Fibroblast of skin of abdomen (primary cell): ENCODE measurements around the gene IDI1. TPM values are rescaled to one million over a fixed set of nuclear protein-coding genes. Genes with fewer than 3 reads are reported as not detected.
"Not testable (repeated sequence)": the region's sequence is repeated elsewhere in the genome, so short reads cannot be mapped to it uniquely, and the experiment has no call there.

Source experiments
- DNase-seq: peaks from one replicate; pipeline ENCODE4 v3.0.0-alpha.2; 2013
- polyA plus RNA-seq, 2 experiments: library from polyadenylated mRNA; unstranded; fragments of 120-200 nt; gene quantifications; one replicate each; pipeline ENCODE4 v1.2.1, GENCODE V29; 2013; ENCODE audit not compliant: insufficient read length in 2 of 2

The IDI1 gene
- polyA plus RNA-seq (2013, experiment 1 of 2; ENCODE audit: insufficient read length) = 39.5 TPM
- polyA plus RNA-seq (2013, experiment 2 of 2; ENCODE audit: insufficient read length) = 40.3 TPM

GRCh38 chr10:1048732-1049424 is at the start of gene IDI1:
Gene IDI1, minus strand, starts transcription at chr10:1049119. Its CDS starts 116 bp downstream, at chr10:1049003.
- peak; percentile 99 for DNase-seq

DNA sequence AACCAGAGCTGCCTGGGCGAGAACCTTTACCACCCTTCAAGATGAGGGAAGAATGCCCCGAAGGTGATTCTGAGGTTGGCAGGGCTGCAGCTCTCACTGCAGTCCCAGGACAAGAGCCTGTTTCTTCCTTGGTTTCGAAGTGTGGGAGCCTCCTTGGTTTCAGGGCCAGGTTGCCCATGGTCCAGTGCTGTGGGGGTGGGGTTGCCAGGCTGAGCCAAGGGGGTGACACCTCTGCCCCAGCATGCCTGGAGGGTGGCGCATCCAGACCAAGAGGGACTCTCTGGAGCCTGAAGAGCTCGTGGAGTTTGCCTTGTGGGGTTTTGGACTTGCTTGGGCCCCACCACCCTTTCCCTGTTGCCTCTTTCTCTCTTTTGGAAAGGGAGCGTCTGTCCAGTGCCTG is 48.5 kb upstream of the IDI1 start:
- no peak for DNase-seq

GRCh38 chr10:1096287-1096889 is 47.5 kb upstream of the IDI1 start:
- no peak for DNase-seq

DNA sequence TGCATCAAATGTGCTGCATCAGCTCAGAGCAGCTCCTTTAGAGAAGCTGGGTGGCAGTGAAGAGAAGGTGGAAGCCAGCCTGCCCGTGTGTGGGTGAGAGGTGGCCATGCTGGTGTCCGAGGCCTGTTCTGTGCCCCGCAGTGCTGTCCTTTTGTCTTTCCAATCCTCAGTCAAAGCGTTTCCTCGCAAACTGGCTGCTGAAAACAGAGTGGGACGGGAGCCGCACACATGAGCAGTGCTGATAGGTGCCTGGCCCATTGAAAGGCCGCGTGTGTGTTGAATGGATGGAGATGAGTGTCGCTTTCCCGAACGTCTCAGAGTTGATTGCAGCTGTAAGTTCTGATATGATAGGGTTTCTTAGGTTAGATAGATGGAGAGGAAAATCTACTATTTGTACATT is 46.6 kb upstream of the IDI1 start:
- no peak for DNase-seq

DNA sequence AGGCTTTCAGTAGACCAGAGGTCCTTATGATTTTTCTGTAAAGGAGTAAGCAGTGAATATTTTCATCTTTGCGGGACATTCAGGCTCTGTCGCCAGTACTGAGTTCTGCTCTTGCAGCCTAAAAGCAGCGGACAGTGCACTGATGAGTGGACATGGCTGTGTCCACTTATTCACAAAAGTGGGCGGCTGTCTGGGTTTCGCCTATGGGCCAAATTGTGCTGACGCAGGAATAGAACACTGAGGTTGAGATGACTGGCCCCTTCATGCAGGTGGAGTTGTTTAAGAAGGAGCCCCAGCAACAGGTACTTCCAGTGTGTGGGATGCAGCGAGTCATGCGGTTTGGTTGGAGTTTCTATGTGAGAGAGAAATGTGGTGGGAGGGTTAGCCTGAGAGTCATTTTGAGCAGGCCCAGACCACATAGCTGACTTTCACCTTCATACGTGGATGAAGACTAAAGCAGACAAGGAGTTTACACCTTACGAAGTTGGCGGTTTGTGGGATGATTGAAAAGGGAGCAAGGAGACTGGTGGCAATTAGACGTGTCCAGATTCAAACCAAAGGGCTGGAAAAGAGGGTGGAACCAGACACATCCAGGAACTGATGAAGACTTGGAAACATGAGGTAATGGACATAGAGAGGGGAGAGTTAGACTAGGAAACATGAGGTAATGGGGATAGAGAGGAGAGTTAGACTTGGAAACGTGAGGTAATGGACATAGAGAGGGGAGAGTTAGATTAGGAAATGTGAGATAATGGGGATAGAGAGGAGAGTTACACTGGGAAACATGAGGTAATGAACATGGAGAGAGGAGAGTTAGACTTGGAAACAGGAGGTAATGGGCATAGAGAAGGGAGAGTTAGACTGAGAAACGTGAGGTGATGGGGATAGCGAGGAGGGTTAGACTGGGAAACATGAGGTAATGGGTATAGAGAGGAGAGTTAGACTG is 45.5 kb upstream of the IDI1 start:
- no peak for DNase-seq

- no peak for DNase-seq
Observed at GRCh38 chr10:1093696-1094095, 44.8 kb upstream of the IDI1 start.

DNA sequence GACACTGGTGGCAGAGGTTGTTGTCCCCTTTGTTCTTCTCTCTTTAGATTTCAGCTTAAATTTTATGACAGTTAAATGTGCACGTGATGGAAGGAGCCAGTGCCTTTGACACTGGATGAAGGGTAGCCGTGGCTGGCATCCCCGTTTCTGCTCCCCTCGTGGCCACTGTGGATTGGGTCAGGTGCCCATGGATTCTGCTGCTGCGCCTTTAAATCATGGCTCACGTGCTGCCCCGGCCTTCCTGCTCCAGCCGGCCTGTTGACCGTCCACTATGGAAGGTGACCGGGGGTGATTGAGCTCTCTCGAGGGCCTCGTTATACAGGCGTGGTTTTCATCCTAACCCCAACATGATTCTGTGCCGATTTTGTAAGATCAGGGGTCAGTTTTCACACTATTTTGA is 41.8 kb upstream of the IDI1 start:
- DNase-seq = no peak

GRCh38 chr10:1089017-1089689 is 40.2 kb upstream of the IDI1 start:
- DNase-seq = no peak

- no peak for DNase-seq
Observed at GRCh38 chr10:1086787-1087186, 37.9 kb upstream of the IDI1 start.

GRCh38 chr10:1085258-1085657 is 36.3 kb upstream of the IDI1 start:
- no peak for DNase-seq

DNA sequence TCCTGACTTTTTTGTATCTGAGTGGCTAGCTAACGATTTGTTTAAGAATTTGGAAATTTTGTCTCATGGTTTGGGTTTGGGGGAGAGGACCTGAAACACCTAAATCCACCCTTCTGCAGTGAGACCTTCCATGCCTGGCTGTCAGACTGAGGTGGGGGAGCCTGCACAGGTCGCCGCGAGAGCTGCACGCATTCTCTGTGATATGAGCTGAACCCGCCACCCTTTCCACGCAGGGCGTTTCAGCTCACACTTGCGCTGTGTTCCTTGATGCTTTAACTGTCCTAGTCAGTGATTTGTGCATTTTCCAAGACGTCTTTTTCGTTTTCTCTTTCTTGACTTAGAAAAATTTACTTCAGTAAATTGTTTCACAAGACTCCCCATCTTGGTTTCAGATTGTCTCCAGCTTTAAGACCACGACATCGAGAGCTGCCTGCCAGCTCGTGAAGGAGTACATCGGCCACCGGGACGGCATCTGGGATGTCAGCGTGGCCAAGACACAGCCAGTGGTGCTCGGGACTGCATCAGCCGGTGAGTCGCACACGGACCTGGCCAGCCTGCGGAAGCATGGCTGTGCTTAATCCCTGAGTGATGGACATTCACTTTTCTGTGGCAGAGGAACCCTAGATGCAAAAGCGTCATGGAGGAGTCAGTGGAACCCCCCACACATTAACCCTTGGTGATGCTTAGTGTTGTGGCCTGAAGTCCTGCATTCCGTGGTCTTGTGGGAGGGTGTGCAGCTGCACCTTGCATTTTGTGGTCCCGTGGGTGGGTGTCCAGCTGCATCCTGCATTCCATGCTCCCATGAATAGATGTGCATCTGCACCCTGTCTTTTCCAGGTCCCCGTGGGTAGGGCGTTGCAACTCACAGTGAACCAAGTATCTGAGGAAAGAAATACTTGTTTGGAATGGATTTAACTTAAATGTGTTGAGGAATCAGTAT is 35.4 kb upstream of the IDI1 start:
- no peak for DNase-seq

GRCh38 chr10:1083581-1083980 is 34.7 kb upstream of the IDI1 start:
- DNase-seq = no peak

DNA sequence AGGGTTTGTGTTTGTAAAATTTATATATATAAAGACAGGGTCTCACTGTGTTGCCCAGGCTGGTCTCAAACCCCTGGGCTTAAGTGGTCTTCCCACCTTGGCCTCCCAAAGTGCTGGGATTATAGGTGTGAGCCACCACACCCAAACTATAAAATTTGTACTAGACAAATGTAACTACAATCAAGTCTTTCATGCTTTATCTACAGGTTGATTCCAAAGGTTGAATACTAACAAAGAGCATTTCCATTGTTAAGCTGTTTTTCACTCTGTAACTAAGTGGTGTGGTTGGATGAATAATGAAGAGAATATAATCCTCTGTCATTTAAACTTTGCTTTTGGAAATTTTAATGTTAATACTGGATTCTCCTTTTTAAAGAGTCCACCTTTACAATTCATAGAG is 29.7 kb upstream of the IDI1 start:
- no peak for DNase-seq

- no peak for DNase-seq
Observed at GRCh38 chr10:1074748-1075308, 25.9 kb upstream of the IDI1 start.

DNA sequence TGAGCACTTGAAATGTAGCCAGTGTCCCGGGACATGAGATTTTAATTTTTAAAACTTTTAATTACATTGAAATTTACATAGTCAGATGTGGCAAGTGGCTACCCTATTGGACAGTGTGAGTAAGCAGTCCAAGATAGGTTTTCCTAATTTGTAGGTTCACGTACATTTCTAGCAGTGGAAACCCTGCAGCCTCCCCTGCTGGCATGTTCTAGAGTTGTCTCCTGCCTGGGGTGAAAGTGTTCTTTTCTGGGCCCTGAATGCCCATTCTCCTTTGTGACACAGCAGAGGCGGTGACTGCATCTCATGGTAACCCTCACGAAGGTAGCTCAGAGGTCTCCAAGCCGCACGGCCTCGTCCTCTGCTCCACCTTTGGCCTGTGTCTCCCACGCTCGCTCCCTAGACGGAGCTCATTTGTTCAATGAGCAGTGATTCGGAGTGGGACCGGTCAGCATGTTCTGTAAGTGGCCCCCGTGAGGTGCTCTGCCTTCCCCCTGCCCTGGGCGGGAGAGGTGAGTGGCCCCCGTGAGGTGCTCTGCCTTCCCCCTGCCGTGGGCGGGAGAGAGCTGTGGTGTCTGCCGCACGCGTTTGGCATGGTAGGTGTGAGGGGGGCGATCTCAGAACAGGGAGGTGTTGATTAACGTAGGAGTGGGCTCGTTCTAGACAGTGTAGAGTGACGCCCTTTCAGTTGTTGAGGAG is 25.3 kb upstream of the IDI1 start:
- DNase-seq = no peak

GRCh38 chr10:1070919-1071318 is 22.0 kb upstream of the IDI1 start:
- DNase-seq = no peak

DNA sequence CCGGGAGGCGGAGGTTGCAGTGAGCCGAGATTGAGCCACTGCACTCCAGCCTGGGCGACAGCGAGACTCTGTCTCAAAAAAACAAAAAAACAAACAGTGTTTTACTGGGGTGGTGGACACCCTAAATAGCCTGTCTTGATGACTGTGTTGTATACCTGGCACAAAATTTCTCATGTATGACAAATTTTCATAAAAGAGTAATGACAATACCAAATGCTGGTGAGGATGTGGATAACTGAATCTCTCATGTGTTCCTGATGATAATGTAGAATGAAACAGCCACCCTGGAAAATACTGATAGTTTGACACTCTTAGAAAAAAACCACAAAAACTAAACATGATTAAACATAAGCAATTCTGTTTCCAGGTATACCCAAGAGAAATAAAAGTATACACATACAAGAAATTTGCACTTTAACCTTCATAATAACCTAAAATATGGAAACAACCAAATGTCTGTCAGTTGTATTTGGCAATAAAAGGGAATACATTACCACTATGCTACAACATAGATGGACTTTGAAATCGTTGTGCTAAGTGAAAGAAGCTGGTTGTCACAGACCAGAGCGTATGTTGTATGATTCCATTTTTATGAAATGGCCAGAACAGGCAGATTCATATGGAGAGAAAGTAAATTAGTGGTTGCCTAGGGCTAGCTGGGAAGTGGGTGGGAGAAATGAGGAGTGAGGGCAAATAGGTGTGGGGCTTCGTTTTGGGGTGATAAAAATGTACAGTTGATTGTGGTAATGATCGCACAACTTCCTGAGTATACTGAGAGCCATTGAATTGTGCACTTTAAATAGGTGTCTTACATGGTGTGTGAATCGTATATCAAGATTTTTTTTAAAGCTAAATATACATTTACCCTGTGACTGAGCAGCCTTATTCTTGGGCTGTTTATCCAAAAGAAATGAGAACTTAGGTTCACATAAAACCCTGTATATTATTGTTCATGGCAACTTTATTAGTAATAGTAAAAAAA is 19.8 kb upstream of the IDI1 start:
- DNase-seq = no peak

DNA sequence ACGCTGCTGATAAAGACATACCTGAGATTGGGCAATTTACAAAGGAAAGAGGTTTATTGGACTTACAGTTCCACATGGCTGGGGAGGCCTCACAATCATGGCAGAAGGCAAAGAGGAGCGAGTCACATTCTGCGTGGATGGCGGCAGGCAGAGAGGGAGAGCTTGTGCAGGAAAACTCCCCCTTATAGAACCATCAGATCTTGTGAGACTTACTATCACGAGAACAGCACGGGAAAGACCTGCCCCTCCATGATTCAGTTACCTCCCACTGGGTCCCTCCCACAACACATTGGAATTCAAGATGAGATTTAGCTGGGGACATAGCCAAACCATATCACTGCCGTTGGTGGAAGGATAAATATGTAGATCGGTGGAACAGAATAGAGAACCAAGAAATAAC is 17.8 kb upstream of the IDI1 start:
- DNase-seq = not testable (repeated sequence)

GRCh38 chr10:1064964-1065247 is 16.0 kb upstream of the IDI1 start:
- DNase-seq = no peak
